ENCODE measurements around the gene GPR55.

DNA sequence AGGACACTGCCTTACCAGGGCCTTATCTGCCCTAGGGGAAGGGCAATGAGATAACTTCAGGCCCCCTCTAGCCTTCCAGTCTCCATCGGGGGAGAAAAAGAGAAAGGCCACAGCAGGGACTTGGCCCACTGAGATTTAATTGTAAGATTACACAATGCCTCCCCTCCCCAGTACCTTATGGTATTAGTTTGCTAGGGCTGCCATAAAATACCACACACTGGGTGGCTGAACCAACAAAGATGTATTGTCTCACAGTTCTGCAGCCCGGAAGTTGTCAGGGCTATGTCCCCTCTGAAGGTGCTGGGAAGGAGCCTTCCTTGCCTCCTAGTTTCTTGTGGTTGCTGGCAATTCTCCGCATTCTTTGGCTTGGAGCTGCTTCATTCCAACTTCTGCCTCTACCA lies 36.0 kb upstream of the GPR55 start:
- TF ChIP-seq, protein P1, sequence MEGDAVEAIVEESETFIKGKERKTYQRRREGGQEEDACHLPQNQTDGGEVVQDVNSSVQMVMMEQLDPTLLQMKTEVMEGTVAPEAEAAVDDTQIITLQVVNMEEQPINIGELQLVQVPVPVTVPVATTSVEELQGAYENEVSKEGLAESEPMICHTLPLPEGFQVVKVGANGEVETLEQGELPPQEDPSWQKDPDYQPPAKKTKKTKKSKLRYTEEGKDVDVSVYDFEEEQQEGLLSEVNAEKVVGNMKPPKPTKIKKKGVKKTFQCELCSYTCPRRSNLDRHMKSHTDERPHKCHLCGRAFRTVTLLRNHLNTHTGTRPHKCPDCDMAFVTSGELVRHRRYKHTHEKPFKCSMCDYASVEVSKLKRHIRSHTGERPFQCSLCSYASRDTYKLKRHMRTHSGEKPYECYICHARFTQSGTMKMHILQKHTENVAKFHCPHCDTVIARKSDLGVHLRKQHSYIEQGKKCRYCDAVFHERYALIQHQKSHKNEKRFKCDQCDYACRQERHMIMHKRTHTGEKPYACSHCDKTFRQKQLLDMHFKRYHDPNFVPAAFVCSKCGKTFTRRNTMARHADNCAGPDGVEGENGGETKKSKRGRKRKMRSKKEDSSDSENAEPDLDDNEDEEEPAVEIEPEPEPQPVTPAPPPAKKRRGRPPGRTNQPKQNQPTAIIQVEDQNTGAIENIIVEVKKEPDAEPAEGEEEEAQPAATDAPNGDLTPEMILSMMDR (IDR thresholded peaks at IDR 0.05 in 8 of 11, conservative IDR thresholded peaks at IDR 0.05 in 3 of 11) = no peak
- TF ChIP-seq POLR2A (IDR thresholded peaks at IDR 0.05) (no peak), POLR2AphosphoS5 (IDR thresholded peaks at IDR 0.05) (no peak)
